Measurements from ENCODE around the gene ICOS.

DNA sequence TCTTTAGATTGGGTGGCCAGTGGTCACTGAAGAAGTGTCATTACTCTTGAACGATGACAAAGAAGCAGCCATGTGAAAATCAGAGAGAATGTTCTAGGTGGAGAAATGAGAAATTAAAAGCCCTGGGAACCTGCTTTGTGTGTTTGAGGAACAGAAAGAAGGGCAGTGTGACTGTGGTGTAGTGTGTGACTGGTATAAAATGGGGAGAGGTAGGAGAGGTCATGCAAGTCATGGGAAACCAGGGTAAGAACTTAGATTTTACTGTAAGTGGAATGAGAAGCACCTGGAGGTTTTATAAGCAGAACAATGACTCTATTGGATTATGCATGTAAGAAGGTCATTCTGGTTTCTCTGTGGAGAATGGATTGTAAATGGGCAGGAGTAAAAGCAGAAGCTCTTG, 12.2 kb downstream of the ICOS start:
- TF ChIP-seq, protein P1, sequence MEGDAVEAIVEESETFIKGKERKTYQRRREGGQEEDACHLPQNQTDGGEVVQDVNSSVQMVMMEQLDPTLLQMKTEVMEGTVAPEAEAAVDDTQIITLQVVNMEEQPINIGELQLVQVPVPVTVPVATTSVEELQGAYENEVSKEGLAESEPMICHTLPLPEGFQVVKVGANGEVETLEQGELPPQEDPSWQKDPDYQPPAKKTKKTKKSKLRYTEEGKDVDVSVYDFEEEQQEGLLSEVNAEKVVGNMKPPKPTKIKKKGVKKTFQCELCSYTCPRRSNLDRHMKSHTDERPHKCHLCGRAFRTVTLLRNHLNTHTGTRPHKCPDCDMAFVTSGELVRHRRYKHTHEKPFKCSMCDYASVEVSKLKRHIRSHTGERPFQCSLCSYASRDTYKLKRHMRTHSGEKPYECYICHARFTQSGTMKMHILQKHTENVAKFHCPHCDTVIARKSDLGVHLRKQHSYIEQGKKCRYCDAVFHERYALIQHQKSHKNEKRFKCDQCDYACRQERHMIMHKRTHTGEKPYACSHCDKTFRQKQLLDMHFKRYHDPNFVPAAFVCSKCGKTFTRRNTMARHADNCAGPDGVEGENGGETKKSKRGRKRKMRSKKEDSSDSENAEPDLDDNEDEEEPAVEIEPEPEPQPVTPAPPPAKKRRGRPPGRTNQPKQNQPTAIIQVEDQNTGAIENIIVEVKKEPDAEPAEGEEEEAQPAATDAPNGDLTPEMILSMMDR (IDR thresholded peaks at IDR 0.05) = no peak
- no peak for TF ChIP-seq POLR2A (IDR thresholded peaks at IDR 0.05)
